ENCODE measurements around the gene SHROOM4. TPM values are rescaled to one million over a fixed set of nuclear protein-coding genes. Genes with fewer than 3 reads are reported as not detected.

SHROOM4 gene
- total RNA-seq, 1 experiment from 2014 or later: 7.1 TPM

DNA sequence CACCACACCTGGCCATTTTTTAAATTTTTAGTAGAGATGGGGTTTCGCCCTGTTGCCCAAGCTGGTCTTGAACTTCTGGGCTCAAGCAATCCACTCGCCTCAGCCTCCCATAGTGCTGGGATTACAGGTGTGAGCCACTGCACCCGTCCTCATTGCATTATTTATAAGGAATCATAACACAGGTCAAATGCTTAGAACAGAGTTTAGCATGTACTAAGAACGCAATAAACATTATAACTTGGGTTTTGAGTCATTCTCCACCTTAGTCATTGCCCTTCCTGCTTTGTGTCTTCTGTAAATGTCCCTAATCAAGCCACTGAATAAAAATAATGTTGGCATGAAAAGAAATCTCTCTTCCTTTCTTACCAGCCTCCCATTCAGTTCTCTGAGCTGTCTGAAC, 38.5 kb upstream of the SHROOM4 start (continued):
- TF ChIP-seq, protein P1, sequence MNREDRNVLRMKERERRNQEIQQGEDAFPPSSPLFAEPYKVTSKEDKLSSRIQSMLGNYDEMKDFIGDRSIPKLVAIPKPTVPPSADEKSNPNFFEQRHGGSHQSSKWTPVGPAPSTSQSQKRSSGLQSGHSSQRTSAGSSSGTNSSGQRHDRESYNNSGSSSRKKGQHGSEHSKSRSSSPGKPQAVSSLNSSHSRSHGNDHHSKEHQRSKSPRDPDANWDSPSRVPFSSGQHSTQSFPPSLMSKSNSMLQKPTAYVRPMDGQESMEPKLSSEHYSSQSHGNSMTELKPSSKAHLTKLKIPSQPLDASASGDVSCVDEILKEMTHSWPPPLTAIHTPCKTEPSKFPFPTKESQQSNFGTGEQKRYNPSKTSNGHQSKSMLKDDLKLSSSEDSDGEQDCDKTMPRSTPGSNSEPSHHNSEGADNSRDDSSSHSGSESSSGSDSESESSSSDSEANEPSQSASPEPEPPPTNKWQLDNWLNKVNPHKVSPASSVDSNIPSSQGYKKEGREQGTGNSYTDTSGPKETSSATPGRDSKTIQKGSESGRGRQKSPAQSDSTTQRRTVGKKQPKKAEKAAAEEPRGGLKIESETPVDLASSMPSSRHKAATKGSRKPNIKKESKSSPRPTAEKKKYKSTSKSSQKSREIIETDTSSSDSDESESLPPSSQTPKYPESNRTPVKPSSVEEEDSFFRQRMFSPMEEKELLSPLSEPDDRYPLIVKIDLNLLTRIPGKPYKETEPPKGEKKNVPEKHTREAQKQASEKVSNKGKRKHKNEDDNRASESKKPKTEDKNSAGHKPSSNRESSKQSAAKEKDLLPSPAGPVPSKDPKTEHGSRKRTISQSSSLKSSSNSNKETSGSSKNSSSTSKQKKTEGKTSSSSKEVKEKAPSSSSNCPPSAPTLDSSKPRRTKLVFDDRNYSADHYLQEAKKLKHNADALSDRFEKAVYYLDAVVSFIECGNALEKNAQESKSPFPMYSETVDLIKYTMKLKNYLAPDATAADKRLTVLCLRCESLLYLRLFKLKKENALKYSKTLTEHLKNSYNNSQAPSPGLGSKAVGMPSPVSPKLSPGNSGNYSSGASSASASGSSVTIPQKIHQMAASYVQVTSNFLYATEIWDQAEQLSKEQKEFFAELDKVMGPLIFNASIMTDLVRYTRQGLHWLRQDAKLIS (CRISPR knock-in tag; IDR thresholded peaks at IDR 0.05; ENCODE audit: borderline replicate concordance): no peak
- TF ChIP-seq, protein P2, sequence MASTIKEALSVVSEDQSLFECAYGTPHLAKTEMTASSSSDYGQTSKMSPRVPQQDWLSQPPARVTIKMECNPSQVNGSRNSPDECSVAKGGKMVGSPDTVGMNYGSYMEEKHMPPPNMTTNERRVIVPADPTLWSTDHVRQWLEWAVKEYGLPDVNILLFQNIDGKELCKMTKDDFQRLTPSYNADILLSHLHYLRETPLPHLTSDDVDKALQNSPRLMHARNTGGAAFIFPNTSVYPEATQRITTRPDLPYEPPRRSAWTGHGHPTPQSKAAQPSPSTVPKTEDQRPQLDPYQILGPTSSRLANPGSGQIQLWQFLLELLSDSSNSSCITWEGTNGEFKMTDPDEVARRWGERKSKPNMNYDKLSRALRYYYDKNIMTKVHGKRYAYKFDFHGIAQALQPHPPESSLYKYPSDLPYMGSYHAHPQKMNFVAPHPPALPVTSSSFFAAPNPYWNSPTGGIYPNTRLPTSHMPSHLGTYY (CRISPR knock-in tag; IDR thresholded peaks at IDR 0.05): no peak
- TF ChIP-seq ZNF219 (CRISPR knock-in tag; IDR thresholded peaks at IDR 0.05; ENCODE audit: borderline replicate concordance) (no peak), ZNF396 (CRISPR knock-in tag; IDR thresholded peaks at IDR 0.05; ENCODE audit: borderline replicate concordance) (no peak), ZNF263 (CRISPR knock-in tag; IDR thresholded peaks at IDR 0.05; ENCODE audit: low read depth) (no peak)
- TF ChIP-seq, protein P3, sequence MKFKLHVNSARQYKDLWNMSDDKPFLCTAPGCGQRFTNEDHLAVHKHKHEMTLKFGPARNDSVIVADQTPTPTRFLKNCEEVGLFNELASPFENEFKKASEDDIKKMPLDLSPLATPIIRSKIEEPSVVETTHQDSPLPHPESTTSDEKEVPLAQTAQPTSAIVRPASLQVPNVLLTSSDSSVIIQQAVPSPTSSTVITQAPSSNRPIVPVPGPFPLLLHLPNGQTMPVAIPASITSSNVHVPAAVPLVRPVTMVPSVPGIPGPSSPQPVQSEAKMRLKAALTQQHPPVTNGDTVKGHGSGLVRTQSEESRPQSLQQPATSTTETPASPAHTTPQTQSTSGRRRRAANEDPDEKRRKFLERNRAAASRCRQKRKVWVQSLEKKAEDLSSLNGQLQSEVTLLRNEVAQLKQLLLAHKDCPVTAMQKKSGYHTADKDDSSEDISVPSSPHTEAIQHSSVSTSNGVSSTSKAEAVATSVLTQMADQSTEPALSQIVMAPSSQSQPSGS (CRISPR knock-in tag; IDR thresholded peaks at IDR 0.05; ENCODE audit: borderline replicate concordance, low read depth): no peak
- TF ChIP-seq, protein P4, sequence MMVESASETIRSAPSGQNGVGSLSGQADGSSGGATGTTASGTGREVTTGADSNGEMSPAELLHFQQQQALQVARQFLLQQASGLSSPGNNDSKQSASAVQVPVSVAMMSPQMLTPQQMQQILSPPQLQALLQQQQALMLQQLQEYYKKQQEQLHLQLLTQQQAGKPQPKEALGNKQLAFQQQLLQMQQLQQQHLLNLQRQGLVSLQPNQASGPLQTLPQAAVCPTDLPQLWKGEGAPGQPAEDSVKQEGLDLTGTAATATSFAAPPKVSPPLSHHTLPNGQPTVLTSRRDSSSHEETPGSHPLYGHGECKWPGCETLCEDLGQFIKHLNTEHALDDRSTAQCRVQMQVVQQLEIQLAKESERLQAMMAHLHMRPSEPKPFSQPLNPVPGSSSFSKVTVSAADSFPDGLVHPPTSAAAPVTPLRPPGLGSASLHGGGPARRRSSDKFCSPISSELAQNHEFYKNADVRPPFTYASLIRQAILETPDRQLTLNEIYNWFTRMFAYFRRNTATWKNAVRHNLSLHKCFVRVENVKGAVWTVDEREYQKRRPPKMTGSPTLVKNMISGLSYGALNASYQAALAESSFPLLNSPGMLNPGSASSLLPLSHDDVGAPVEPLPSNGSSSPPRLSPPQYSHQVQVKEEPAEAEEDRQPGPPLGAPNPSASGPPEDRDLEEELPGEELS (CRISPR knock-in tag; IDR thresholded peaks at IDR 0.05): no peak

DNA sequence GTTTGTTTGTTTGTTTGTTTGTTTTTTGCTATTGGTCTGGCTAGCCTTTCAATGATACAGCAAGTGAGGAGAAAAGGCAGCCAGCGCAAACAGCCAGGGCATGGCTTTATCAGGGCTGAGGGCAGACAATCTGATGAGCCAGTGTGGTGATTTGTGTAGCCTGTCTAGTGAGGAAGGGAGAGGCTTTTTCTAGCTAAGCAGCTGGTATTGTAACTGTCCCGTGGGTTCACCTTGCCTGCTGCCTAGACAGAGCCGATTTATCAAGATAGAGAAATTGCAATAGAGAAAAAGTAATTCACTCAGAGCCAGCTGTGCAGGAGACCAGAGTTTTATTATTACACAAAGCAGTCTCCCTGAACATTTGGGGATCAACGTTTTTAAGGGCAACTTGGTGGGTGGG, 28.2 kb upstream of the SHROOM4 start:
- H3K4me3 Mint-ChIP-seq: no peak overlapping the region
- CTCF ChIA-PET: no interaction called here

More for the DNA sequence above, 28.2 kb upstream of the SHROOM4 start:
- TF ChIP-seq ZNF317 (CRISPR knock-in tag; IDR thresholded peaks at IDR 0.05; ENCODE audit: borderline replicate concordance, low read depth) (no peak), ZNF671 (CRISPR knock-in tag; IDR thresholded peaks at IDR 0.05) (no peak), MXD4 (CRISPR knock-in tag; IDR thresholded peaks at IDR 0.05; ENCODE audit: borderline replicate concordance) (no peak), FOXP1 (CRISPR knock-in tag; IDR thresholded peaks at IDR 0.05; ENCODE audit: borderline replicate concordance) (no peak), JUN (CRISPR knock-in tag; IDR thresholded peaks at IDR 0.05) (no peak), ELF4 (CRISPR knock-in tag; IDR thresholded peaks at IDR 0.05; ENCODE audit: low read depth) (no peak), KAT7 (CRISPR knock-in tag; IDR thresholded peaks at IDR 0.05; ENCODE audit: borderline replicate concordance) (no peak), CREB1 (CRISPR knock-in tag; IDR thresholded peaks at IDR 0.05) (no peak), ZNF396 (CRISPR knock-in tag; IDR thresholded peaks at IDR 0.05; ENCODE audit: borderline replicate concordance) (no peak)
- TF ChIP-seq, protein P5, sequence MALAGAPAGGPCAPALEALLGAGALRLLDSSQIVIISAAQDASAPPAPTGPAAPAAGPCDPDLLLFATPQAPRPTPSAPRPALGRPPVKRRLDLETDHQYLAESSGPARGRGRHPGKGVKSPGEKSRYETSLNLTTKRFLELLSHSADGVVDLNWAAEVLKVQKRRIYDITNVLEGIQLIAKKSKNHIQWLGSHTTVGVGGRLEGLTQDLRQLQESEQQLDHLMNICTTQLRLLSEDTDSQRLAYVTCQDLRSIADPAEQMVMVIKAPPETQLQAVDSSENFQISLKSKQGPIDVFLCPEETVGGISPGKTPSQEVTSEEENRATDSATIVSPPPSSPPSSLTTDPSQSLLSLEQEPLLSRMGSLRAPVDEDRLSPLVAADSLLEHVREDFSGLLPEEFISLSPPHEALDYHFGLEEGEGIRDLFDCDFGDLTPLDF (CRISPR knock-in tag; IDR thresholded peaks at IDR 0.05): no peak
- TF ChIP-seq, protein P6, sequence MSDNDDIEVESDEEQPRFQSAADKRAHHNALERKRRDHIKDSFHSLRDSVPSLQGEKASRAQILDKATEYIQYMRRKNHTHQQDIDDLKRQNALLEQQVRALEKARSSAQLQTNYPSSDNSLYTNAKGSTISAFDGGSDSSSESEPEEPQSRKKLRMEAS (CRISPR knock-in tag; IDR thresholded peaks at IDR 0.05): no peak
- TF ChIP-seq, protein P7, sequence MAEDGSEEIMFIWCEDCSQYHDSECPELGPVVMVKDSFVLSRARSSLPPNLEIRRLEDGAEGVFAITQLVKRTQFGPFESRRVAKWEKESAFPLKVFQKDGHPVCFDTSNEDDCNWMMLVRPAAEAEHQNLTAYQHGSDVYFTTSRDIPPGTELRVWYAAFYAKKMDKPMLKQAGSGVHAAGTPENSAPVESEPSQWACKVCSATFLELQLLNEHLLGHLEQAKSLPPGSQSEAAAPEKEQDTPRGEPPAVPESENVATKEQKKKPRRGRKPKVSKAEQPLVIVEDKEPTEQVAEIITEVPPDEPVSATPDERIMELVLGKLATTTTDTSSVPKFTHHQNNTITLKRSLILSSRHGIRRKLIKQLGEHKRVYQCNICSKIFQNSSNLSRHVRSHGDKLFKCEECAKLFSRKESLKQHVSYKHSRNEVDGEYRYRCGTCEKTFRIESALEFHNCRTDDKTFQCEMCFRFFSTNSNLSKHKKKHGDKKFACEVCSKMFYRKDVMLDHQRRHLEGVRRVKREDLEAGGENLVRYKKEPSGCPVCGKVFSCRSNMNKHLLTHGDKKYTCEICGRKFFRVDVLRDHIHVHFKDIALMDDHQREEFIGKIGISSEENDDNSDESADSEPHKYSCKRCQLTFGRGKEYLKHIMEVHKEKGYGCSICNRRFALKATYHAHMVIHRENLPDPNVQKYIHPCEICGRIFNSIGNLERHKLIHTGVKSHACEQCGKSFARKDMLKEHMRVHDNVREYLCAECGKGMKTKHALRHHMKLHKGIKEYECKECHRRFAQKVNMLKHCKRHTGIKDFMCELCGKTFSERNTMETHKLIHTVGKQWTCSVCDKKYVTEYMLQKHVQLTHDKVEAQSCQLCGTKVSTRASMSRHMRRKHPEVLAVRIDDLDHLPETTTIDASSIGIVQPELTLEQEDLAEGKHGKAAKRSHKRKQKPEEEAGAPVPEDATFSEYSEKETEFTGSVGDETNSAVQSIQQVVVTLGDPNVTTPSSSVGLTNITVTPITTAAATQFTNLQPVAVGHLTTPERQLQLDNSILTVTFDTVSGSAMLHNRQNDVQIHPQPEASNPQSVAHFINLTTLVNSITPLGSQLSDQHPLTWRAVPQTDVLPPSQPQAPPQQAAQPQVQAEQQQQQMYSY (CRISPR knock-in tag; IDR thresholded peaks at IDR 0.05): no peak
- TF ChIP-seq, protein P8, sequence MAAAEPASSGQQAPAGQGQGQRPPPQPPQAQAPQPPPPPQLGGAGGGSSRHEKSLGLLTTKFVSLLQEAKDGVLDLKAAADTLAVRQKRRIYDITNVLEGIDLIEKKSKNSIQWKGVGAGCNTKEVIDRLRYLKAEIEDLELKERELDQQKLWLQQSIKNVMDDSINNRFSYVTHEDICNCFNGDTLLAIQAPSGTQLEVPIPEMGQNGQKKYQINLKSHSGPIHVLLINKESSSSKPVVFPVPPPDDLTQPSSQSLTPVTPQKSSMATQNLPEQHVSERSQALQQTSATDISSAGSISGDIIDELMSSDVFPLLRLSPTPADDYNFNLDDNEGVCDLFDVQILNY (CRISPR knock-in tag; IDR thresholded peaks at IDR 0.05): no peak
- Mint-ChIP-seq H3K27ac (no peak overlapping the region), H3K9me3 (peaks cover 15% of the 10 kb centered on the region), H3K36me3 (no peaks in the 10 kb centered on the region; the same call in 1 of the 2 replicates), H3K4me1 (no peaks in the 10 kb centered on the region), H3K27me3 (ENCODE audit: low read depth) (no peaks in the 10 kb centered on the region; the same call in 1 of the 2 replicates)
- ATAC-seq (no peak), DNase-seq (ENCODE audit: low spot score) (no peak)
- POLR2A ChIA-PET: no interaction called here

Measured in WTC11 (cell line).